Measurements from ENCODE around the gene RETSAT.
A peak's percentile ranks its signal among the peaks of the same experiment; 100 is the strongest.

RETSAT gene

DNA sequence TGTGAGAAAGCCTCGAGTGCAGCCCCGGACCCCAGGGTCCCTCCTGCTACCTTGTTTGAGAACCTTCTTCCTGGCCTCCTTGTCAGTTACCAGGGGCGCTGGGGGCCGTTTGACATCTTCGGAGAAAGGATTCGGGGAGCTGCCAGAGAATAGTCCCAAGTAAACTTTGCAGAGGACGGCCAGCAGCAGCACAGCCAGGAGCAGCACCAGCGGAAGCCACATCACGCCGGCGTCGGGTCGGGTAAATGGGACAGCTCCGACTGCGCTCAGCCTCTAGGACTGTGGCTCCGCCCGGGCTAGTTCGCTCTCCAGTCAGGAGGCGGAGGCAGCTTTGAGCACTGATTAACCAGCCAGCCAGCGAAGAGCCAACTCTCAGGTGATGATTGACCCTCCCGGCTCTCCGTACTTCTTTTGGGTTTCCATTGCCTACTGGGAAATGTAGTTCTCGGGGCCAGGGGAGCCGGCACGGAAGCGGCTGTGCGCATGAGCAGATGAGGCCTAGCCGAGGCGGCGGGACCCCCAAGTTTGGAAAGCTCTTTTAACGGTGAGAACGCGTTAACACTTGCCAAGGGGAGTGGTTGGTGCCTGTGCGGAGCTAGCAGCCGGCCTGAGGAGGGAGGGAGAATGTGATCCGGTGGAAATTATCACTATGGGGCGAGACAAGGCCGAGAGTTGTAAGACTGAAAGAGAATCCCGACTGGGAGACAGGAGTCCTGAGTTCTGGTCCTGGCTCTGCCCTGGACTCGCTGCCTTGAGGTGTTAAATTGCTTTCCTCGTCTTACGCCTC lies at the start of gene RETSAT, which contains the start of gene ELMOD3:
Gene RETSAT, minus strand, starts transcription at position 243 of the 787 bp plus-strand sequence. Its CDS starts 21 bp downstream, at position 222.
Gene ELMOD3, plus strand, starts transcription at position 484 of the 787 bp plus-strand sequence. CDS start 2,430 bp downstream, outside the sequence.
- DNase-seq (ENCODE audit: low read depth) = peak; percentile 100

DNA sequence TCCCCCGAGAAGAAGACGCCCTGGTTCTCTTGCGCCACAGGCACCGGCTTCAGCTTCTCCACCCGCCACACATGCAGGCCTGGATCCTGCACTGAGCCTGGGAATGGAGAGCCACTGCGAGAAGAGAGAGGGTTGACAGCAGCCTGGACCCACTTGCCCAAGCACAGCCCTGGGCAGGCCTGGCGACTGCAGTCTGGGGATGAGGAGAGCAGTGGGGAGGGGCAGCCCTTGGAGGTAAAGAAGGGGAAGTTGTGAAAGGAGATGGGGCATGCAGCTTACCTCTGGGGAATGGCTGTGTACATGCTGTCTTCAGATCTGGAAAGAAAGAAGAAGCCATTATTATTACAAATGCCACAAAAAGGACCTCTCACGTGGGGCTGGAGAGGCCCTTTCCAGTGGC lies 47.5 kb upstream of the RETSAT start:
- DNase-seq (ENCODE audit: low read depth) = no peak

DNA sequence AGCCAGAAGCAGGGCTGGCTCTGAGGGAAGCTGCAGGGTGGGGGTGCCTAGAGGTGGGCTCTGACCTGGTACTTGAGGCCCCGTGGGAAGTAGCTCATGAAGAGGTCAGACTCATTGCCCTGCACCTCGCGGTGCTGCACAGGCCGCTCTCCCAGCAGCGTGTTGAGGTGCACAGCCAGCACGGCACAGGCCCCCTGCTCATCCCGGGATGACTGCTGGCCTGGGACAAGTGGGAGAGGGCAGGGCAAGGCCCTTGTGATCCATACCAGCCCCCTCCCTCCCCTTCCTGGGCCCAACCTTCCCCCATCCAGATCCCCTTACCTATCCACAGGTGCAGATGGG lies 47.1 kb upstream of the RETSAT start:
- DNase-seq (ENCODE audit: low read depth) = no peak

DNA sequence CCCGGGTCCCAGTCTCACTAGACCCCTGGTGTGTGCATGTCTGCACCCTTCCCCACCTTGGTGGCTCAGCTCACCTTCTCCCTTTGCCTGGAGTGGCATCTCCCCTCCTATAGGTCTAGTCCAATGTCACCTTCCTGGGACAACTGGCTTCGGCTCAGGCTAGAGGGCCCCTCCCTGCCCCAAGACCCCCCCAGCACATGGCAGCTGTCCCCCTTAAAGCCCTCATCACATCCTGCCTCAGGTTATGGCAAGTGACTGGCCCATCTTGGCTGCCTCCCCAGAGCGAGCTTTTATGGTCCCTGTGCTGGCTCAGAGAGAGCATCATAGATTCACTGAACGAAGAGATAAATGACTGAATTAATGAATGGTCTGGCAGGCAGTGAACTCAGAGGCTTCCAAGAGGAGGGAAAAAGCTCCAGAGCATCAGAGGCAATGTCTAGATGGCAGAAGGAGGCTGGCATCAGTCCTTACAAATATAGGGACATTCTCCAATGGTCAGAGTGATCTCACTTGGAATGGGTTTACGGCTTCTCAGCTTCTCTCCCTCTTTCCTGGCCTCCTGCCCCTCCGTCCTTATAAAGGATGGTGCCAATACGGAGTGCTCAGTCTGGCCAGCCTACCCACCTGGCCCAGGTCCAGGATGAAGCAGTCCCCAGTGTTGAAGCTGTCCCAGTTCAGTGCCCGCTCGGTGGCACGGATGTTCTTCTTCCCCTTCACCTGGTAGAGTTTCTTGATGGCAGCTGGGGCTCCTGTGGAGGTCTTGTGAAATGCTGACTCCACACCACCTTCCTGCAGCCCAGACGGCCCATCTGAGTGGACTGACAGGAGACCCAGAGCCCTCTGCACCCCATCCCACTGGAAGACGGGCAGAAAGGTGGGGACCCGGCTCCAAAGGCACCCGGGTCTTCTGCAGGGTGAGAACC lies 46.5 kb upstream of the RETSAT start:
- no peak for DNase-seq (ENCODE audit: low read depth)

DNA sequence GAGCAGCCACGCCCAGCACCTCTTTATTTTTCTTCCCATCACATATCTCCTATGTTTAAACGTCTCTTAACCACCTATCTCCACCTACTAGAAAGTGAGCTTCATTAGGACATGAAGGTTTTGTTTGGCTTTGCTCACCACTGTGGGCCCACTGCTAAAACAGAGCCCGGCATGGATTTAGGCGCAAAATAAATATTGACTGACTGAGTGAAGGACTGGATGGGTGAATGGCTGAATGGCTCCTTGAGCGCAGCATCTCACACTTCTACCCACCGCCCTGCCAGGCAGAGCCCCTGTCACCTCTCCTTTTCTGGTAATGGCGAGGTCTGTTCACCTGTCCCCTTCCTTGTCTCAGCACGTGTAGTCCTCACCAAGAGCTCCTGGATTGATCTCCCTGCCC lies 45.7 kb upstream of the RETSAT start:
- no peak for DNase-seq (ENCODE audit: low read depth)

DNA sequence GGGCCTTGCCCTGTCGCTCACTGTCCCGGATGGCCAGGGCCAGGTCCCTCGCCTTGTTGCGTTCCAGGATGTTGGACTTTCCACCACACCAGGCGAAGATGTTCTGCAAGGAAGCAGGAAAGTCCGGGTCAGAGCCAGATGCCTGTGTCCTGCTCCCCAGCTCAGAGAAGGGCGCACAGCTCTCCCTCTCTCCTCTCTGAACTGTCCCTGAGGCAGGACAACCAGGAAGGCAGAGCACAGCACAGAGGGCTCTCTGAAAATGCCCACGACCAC lies 44.8 kb upstream of the RETSAT start:
- no peak for DNase-seq (ENCODE audit: low read depth)

DNA sequence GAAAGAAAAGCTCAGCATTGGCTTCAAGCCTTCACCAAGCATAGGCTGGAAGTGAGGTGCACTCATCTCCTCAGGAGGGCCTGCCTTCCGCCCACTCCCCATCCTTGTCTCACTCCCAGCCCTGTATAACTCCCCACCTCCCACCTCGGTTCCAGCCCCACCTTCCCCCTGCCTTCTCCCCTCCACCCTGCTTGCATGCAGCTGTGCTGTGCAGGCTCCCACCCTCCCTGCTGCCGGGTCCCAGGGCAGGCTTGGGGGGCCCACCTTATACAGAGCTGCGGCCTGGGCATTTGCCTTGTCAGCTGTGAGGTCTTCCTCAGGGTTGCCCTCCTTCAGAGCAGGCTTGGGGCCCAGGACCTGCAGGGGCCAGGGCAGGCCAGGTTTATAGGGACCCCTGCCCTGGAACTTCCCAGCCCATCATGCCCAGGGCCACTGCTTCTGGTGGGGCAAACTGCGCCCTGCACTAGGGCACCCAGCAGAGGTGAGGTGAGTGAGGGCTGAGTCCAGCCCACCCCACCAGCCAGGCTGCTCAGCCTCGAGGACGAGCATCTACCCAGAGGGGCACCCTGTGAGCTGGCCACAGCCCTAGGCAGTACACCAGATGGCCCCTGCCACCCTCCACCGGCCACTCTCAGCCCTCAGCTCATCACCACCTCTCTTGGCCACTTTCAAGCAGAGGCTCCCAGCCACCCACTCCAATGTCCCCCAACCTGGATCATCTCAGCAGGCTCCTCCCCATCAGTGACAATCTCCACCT lies 44.3 kb upstream of the RETSAT start:
- DNase-seq (ENCODE audit: low read depth) = no peak

DNA sequence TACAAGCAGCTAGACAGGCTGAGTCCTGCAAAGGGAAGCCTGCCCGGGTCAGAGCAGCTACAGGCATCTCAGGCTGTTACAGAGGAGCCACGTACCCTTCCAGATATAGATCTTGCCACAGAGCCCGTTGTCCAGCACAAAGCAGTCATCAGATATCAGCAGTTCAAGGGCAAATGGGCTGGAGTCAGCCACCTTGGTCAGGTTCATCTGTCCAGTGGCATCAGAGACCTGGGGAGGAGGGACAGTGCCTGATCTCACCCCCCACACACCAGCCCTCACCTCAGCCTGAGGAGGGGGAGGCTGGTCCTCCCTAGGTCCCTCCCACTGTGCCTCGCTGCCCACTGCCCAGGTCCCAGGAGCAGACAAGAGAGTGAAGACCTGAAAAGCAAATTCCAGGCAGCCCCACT lies 43.6 kb upstream of the RETSAT start:
- DNase-seq (ENCODE audit: low read depth) = no peak

DNA sequence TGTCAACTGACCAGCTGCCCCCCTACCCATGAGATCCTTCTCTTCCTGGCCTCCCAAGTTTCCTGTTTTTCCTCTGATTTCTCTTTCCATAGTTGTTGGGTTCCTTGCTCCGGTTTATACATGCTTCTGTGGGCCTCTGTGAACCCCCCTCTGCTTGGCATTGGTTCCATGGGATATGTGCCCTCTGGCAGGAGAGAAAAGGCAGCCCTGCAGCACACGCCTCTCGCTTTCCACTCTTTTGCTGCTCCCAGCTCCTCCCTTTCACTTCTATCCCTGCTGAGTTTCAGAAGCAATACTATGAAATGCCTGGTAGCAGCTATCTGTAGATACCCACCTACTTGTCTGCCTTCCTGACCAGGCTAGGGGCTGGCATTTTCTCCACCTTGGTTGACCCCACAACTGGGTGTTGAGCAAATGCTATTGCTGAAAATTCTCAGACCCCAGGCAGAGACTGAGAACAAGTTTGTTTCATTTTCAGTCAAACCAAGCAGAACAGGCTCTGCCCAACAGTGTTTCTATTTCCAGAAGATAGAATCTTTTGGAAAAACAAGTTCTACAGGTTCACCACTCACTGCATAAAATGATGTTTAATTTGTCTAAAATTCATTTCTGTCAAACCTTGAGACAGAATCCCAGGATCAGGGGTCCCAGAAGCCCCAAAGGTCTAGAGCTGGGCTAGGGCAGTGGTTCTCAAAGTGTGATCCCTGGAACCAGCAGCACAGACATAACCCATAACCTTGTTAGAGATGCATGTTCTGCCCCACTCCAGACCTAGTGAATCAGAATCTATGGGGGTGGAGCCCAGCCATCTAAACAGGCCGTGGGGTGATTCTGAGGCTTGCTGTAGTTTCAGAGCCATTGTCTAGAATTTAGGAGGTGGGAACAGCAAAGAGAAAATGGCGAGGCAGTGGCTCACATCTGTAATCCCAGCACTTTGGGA lies 42.5 kb upstream of the RETSAT start:
- DNase-seq (ENCODE audit: low read depth) = no peak

DNA sequence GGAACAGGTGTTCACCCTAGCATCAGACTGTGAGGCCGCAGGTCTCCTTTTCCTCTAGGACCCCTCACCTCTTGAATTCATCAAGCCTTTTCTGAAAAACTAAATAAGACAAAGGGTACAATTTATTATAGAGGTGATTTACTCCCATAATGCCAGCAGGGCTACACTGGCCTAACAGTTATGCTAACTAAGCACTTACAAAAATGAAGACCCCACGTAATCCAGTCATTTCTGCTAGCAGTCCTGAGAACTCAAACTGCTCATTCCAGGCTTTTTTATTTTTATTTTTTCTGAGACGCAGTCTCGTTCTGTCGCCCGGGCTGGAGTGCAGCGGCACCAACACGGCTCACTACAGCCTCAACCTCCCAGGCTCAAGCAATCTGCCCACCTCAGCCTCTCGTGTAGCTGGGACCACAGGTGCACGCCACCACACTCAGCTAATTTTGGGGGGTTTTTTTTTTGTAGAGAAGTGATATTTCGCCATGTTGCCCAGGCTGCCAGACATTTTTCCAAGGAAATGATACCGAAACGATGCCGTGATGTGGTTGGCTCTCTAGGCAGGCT lies 41.7 kb upstream of the RETSAT start:
- no peak for DNase-seq (ENCODE audit: low read depth)

DNA sequence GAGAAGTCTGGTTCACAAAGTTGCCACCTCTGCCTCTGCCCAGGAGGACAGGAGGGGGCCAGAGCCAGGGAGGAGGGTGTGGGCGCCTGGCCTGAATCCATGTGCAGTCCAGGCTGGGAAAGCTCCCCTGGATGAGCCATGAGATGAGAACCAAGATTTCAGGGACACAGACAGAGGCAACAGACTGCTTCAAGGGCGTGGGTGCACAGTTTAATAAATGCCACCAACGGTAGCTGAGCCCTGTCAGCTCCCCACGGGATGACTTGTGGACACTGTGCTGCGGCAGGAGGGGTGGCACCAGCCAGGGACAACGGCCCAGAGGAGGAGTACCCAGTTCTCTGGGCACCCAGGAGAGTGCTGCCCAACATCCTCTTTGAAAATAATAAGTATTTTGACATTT lies 40.6 kb upstream of the RETSAT start:
- DNase-seq (ENCODE audit: low read depth) = no peak

DNA sequence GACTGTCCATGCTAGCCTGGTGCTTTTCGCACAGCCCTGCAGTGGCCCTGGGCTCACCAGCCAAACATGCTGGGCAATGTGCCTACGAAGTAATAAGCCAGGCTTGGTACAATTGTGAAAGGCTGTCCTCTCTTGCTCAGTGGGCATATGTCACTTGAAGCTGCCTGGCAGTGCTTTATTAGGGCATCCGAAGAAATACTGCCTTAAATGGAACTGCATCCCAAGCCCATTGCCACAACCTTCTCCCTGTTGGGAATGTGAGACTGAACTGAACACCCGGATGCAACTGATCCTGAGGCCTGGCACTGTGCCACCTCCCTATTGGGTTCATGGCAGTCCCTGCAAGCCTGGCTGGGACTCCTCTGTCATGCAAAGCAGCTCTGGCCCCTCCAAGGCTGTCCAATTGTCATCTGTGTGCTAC lies 39.9 kb upstream of the RETSAT start:
- peak; percentile 72 for DNase-seq (ENCODE audit: low read depth)

DNA sequence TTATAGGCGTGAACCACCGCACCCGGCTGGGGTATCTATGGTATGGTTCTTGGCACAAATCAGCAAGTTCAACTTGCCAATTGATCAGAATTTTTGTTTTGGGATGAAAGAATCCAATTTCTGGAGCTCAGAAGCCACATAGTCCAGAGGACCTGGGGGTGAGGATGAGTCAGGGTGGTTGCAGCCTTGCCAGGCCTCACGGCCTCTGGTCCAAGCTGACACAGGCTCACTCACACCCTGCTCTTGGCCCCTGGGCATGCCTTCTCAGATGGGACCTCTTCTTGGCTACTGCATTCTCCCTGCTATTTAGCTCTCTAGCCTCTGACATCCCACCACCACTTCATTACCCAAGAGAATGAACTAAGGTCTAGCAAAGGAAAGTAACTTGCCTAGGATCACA lies 39.5 kb upstream of the RETSAT start:
- DNase-seq (ENCODE audit: low read depth) = peak; percentile 64

DNA sequence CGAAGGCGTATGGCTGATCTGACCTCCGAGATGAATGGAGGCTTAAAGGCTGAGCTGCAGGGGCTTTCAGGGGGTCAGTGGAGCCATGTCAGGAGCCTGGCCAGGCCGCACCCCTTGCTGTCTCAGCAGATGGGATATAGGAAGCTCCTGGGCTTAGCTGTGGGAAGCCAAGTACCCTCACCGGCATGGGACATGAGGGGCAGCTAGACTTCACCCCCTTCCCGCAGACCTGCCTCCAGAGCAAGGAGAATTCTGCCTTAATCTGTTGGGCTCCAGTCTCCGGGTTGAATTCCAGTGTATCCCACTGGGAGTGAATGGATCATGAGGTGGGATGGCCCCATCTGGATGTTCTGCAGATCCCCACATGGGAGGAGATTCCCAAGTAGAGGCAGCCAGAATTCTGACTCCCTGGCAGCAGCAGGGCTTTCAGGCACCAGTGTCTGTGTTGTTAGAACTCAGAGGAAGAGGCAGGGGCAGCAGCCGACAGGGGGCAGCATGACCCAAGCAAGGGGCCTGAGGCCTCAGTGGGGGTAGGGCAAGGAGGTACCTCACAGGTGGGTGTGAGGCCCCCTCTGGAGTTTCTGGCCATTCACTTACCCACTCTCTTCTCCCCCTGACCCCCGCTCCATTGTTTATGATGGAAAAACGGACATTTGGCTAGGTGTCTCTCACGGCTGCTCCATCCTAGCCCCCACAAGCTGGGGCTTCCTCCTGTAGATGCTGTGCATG lies 36.8 kb upstream of the RETSAT start:
- DNase-seq (ENCODE audit: low read depth) = no peak

DNA sequence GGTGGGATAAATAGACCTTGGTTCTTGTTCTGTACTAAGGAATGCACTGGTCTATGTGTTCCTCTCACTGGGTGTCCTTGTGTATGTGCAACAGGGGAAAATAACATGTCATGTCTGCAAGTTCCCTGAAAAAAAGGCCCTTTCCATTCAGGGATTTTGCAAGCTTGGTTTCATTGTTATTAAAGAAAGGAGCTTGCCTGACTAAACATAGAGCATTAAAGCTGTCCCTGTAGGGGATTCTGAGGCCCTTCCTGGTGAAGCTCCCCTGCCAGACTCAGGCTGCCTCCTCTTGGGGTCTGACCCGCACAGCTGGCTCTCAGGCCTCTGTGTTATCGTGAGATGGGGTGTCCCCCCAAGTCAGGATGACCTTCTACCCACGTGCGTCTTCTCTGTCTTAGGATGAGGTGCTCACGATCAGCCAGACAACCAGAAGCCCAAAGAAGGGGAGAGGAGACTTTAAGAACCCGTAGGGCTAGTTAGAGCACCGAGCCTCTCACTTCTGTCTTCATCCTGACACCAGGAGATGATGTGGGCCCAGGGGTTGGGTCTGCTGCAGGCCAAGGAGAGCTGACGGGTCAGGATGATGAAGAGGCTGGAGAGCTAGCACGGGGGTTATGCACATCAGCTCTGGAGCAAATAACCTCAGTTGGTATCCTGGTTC lies 34.7 kb upstream of the RETSAT start:
- DNase-seq (ENCODE audit: low read depth) = no peak

DNA sequence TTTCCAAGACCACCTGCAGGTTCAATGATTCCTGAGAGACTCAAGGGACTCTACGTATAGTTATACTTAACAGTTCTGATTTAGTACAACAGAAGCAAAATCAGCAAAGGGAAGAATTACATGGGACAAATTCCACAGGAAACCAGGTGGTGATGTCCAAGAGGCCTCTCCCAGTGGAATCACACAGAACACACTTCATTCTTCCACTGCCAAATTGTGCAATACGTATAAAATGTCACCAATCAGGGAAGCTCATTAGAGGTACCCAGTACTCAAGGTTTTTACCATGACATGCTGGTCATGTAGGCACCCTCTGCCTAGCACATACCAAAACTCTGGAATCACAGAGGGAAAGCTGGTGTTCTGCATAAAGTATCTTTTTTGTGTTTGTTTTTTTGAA lies 33.4 kb upstream of the RETSAT start:
- DNase-seq (ENCODE audit: low read depth) = no peak

DNA sequence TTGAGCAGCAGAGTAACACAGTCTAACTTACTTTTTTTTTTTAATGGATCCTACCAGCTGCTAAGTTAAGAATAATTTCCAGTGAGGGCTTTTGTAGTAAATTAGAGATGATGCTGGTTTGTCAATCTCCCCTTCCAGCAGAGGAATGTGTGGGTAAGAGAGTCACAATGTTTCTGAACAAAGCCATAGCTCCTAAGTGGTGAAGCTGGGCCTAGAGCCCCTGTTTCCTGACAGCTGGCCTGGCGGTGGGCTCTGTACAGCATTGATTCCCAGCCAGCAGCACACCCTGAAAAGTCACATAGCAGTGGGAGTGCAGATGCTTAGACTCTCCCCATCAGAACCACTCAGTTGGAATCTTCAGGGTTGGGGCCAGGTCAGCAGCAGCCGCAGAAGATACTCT lies 31.4 kb upstream of the RETSAT start:
- no peak for DNase-seq (ENCODE audit: low read depth)

DNA sequence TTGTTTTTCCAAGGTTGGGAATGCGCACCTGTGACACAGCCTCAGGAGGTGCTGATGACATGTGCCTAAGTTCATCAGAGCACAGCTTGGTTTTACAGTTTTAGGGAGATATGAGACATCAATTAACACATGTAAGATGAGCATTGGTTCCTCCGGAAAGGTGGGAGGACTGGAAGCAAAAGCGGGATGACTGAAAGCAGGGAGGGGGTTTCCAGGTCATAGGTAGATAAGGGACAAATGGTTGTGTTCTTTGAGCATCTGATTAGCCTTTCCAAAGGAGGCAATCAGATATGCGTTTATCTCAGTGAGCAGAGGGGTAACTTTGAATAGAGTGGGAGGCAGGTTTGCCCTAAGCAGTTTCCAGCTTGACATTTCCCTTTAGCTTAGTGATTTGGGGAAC lies 29.5 kb upstream of the RETSAT start:
- no peak for DNase-seq (ENCODE audit: low read depth)

DNA sequence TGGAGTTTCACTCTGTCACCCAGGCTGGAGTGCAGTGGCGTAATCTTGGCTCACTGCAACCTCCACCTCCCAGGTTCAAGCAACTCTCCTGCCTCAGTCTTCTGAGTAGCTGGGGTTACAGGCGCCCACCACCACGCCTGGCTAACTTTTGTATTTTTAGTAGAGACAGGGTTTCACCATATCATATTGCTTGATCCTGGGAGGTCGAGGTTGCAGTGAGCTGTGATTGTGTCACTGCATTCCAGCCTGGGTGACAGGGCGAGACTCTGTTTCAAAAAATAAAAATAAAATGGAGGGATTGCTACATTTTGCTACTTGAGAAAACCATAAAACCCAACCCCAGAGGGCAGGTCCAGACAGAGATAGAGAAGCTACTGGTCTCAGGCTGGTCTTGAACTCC lies 28.8 kb upstream of the RETSAT start:
- DNase-seq (ENCODE audit: low read depth) = peak; percentile 73

DNA sequence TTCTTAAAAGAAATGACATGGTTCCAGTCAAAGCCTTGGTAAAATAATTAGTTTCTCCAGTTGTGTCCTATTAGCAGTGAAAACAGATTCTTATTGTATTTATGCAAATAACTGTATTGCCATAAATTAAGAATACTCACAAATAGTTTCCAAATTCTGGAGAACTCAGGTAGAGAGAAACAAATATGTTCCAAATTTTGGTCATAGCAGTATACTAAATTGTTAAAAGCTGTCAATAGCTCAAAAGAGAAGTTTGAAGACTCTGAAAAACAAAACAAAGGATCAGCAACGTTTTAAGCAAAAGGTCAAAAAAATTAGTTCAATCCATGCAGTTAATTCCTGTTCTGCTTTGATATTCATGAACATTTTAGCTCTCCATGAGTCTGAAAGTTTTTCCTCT lies 25.7 kb upstream of the RETSAT start:
- no peak for DNase-seq (ENCODE audit: low read depth)

Data from fibroblast of gingiva (primary cell).